ENCODE results near the gene EXOG.

Gene EXOG, protein sequence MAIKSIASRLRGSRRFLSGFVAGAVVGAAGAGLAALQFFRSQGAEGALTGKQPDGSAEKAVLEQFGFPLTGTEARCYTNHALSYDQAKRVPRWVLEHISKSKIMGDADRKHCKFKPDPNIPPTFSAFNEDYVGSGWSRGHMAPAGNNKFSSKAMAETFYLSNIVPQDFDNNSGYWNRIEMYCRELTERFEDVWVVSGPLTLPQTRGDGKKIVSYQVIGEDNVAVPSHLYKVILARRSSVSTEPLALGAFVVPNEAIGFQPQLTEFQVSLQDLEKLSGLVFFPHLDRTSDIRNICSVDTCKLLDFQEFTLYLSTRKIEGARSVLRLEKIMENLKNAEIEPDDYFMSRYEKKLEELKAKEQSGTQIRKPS

DNA sequence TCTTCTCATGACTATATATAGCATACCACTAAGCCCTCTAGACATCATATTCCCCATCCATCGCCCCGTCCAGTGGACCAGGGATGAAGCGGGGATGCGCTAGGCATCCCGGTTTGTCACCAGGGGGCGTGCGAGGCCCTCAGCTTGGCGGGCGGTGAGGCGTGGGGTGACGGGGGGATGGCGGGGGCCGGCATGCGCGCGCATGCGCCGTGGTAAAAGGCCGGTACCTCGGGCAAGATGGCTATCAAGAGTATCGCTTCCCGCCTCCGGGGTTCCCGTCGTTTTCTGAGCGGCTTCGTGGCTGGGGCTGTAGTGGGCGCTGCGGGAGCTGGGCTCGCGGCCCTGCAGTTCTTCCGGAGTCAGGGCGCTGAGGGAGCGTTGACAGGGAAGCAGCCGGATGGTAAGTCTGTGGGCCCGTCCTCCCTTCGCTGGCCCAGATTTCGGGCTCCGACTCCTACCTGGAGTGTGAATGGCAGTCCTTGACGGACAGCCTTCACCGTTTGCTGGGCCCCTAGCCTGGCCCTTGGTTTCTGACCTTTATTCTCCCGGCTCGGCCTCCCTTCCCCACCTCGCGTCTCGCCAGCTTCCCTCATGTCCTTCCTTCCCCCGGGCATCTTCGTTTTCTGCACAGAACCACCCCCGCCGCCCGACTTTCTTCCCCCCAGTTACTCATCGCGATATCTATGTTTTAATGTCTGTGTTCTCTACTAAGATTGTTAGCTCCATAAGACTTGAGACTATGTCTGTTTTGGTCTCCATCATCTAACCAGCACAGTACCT is at the start of gene EXOG:
TSS of gene EXOG (plus strand) at position 210 of the 780 bp plus-strand sequence. CDS start at position 238, 28 bp downstream.
- peak; percentile 90 for DNase-seq (ENCODE audit: low read depth)

- DNase-seq (ENCODE audit: low read depth), result no peak
These were observed 49.3 kb upstream of the EXOG start for GRCh38 chr3:38446812-38447211.

GRCh38 chr3:38450853-38451252 is 45.3 kb upstream of the EXOG start:
- no peak for DNase-seq (ENCODE audit: low read depth)

DNA sequence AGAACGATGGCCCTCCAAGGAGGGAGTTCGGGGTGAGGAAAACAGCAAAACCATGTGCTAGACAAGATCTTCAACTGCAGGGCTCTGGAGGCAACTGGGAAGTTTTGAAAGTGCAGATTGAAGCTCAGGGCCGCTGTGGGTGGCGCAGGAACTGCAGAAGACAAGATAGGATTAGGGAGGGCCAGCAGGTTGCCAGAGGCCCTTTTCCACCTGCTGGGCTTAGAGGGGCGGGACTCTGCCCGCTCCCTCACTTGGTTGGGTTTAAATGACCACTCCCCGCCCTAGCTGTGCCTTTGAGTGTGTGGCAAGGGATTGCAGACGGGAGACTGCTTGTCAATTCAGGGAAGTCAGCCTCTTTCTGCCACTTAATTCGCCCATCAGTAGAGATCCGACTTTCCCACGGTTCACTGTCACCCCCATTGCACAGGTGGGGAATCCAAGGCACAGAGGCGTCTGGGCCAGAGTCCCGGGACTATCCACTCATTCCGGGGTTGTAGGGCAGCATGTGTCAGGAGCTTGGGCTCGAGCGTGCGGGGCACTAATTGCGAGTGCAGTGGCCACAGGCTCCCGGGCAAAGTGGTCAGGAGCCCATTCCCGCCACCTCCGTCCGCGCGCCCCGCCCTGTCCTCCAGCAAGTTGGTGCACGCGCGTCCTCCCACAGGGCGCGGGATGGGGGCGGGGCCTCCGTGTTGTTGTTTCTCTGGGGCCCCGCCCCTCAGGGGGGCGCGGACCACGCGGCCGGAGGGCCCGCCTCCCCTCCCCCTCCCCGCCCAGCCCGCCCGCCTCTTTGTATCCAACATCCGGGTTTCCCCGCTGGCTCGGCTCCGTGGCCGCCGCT is 42.8 kb upstream of the EXOG start, which contains the start of gene ACVR2B:
TSS of gene ACVR2B (plus strand) at position 816 of the 838 bp plus-strand sequence. CDS start 433 bp downstream, outside the sequence.
- DNase-seq (ENCODE audit: low read depth), result peak; percentile 66

DNA sequence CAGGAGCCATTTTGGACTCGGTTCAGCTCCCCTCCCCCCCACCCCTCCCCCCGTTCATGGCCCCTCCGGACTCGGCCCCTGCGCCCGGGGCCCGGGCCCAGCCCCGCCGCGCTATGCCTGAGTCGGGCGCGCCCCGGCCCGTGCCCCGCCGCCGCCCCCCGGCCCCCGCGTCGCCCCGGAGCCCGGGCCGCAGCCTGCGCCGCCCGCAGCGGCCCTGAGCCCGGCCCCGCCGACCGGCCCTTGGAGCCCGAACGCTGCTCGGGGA is 42.3 kb upstream of the EXOG start:
- no peak for DNase-seq (ENCODE audit: low read depth)

DNA sequence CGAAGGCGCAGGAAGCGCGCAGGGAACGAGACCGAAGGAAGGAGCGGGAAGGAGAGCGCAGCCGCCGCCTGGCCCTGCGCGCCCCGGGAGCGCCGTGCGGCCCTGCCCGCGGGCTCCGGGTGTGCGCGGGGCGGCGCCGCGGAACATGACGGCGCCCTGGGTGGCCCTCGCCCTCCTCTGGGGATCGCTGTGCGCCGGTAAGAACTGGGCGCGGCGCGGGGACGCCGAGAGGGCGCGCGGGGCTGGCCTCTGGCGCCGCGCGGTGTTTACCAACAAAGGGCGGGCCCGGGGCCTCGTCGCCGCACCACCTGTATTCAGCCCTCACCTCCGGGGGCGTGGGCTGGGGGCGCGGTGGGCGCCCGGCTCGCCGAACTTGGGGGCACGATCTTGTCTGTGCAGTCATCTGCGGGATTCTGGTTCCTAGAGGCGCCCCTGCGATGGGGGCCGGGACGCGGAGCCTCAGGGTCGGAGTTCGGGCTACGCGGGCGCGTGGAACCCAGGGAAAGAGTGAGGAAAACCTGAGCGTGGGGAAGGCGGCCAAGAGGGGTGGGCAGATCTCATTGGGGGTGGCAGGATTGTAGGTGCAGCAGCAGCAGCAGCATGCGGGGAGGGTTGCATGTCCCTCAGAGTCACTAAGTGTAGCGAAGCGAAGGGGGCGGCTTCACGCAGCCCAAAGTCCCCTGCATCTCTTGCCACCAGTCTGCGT is 41.8 kb upstream of the EXOG start:
- DNase-seq (ENCODE audit: low read depth), result peak; percentile 21

DNA sequence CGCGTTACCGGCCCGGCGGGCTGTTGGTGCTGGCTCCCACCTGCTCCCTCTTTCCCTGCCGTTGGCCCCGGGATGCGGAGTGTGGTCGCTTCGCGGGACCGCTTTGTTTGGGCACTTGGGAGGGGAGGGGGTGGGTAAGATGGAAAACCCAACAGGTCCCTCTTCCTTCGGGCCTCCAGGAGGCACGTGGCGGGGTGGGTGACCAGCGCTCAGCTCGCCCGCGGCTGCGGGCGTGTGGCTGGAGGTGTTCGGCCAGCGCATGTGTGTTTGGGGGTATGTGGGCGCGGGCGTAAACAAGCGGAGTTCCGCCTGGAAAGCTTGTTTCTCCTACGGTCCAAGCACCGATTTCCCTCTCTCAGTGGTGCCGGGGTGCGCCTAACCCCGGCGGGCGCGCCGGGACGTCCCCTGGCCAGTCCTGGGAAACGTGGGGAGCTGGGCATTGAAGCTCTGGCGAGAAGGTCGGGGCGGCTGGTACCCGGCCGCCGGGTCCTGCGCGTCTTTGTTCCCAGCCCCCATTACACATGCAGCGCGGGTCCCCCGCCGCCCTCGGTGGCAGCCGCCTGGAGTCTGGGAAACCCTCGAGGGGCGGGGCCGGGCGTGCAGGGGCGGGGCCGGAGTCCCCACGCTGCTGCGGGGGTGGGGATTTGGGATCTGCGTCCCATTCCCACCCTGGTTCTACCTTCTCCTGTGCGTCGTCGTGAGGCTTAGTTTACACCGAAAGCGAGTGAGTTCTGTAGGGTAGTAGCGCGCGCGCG is 41.1 kb upstream of the EXOG start:
- DNase-seq (ENCODE audit: low read depth), result no peak

DNA sequence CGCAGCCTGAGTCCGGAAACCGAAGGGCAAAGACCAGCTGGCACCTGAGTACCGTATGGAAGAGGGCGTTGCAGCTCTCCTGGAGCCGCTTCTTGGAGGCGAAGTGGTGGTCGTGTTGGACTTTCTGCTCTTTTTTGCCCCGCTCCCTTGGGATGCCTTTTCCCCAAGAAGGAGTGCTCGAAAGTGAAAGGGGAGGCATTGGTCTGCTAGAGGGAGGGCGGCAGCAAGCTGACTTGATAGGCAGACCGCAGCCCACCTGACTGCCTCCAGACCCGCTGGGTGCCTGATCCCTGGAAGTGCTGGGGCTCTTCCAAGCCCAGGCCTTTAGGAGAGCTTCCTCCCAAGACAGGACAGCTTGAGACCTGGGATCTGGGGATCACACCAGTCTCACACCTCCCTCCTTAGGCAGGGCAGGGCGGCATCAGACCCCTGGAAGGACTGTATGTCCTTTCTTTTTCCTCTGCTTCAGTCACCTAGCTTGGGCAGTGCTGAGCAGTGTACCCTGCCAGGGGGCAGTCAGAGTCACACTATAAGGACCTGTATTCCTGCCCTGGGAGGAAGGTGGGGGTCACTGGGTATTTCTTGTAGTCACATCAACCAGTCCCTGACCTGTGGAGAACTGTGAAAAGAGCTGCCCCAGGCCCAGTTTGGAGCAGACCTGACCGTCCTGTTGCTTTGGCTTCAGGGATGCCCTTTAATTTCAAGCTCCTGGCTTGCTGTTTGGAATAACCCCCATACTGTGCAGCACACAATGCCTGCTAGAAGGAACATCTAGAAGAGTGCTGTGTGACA is 40.3 kb upstream of the EXOG start:
- DNase-seq (ENCODE audit: low read depth), result no peak

DNA sequence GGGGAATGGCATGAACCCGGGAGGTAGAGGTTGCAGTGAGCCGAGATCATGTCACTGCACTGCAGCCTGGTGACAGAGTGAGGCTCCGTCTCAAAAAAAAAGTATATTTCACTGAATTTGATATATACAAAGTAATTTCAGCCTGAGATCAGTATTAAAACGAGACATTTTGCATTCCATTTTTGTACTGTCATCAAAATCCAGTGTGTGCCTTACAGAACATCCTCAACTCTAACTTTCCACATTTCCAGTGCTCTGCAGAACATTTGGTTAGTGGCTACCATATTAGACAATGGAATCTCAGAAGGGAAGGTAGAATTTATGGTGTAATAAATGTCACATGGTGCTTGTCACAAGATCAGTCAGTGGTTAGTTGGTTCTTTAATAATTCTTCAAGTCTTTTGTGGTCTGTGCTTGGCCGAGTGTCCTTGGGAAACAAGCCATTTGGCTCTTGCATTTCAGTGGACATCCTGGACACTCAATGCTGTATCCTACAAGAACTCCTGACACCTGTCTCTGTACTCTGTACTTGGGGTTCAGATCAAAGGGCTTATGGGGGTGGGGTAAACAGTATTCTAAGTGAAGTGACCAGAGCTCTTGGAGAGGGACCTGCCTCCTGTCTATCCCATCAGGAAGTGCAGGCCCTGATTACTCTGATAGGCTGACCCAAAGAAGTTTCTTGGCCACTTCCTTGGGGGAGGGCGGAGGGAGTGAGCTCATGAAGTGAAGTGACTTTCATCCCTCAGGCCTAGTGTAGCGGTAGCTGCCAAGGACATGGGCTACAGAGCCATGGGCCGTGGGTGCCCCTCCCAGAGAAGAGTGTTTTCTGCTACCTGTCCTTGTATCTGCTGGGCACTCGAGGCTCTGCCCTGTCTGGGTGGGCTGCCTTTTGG is 38.8 kb upstream of the EXOG start:
- DNase-seq (ENCODE audit: low read depth), result peak; percentile 36

GRCh38 chr3:38458796-38459498 is 37.2 kb upstream of the EXOG start:
- DNase-seq (ENCODE audit: low read depth), result peak; percentile 89

DNA sequence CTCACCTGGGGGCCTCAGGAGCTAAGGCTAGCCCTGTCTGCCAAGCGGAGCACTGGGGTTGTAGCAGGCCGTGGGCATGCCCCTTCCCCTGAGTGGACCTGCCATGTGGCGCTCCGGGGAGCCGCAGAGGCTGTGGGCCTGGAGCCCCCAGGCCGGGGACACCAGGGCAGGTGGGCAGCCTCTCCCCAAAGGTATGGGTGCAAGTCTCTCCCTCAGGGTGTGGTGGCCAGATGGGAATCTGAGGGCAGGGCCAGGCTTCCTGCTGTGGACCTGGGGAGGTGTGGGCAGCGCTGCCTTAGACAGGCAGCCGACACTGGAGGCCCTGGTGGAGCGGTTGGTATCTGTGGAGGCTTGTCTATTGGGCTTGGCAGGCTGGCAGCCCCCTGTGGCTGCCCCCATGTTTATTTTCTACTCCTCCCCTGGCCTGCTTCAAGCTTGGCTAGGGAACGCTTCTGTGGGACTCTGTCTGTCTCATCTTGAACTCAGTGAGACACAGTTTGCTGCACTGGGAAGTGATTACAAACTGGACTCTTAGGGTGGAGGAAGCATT is 36.6 kb upstream of the EXOG start:
- no peak for DNase-seq (ENCODE audit: low read depth)

DNA sequence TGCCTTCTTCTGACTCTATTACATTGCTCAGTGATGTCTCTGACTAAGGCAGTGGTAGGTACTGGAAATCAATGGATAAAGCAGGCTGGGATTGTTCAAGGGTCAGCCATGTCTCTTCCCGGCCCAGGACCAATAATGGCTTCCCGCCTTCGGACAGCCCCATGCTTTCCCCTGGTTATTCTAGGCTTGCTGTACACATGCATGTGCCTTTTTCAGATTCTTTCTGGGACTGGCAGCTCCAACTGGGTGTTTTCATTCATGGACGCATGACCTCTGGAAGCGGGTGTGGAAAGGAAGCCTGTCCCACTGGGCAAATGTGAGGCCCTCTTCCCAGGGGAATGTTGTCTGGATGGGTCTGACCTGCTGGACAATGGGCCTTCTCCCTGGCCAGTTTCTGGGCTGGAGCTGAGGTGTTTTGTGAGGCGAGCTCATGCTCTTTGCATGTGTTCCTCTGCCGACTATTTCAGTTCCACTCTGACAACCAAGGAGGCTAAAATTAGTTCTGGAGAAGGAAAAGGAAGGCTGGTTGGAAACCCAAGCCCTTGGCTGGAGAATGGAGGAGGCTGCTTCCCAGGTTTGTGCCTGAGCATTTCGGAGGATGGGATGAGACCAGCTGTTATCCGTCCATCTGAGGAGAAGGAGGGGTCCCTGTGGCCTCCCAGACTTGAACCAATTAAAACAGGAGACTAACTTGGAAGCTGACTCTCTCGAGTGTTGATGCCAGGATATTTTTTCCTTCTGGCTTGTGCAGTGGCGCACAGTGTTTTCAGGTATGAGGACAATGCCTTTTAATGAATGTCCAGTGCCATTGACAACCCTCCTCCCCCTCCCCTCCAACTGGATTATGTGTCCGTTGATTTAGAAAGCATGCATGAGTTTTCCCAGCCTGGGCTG is 35.5 kb upstream of the EXOG start:
- no peak for DNase-seq (ENCODE audit: low read depth)

DNA sequence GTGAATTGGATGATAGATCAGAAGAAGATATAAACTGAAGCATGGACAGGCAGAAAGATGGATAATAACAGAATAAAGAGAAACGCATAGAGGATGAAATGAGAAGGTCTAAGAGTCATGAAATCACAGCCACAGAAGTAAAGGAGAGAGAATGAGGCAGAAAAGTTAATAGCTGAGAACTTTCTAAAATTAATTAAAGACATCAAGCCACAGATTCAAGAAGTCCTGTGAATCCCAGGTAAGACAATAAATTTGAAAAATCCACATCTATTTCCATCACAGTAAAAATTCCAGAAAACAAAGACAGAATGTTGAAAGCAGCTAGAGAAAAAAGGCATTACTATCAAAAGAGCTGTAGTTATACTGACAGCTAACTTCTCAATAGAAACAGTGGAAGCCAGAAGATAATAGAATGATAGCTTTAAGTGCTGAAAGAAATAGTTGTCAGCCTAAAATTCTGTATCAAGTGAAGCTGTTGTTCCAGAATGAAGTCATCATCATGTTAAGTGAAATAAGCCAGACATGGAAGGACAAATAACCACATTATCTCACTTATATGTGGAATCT is 30.5 kb upstream of the EXOG start:
- DNase-seq (ENCODE audit: low read depth), result no peak

- DNase-seq (ENCODE audit: low read depth), result no peak
These were observed 27.4 kb upstream of the EXOG start for GRCh38 chr3:38468765-38469164.

DNA sequence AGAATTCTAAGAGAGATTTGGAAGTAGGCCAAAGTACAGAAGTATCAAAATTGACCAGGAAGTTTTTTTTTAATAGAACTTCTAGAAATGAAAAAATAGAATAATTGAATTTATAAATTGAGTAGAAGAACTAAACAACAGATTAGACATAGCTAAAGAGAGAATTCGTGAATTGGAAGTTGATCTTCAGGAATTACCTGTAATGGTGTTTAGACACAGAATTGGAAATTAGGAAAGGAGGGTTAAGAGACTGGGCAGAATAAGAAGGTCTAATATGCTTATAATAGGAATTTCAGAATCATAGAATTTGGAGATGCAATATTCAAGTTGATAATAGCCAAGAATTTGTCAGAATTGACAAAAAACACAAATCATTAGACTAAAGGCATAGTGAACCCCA is 26.3 kb upstream of the EXOG start:
- no peak for DNase-seq (ENCODE audit: low read depth)

- no peak for DNase-seq (ENCODE audit: low read depth)
These were observed 24.8 kb upstream of the EXOG start for GRCh38 chr3:38471260-38471857.

DNA sequence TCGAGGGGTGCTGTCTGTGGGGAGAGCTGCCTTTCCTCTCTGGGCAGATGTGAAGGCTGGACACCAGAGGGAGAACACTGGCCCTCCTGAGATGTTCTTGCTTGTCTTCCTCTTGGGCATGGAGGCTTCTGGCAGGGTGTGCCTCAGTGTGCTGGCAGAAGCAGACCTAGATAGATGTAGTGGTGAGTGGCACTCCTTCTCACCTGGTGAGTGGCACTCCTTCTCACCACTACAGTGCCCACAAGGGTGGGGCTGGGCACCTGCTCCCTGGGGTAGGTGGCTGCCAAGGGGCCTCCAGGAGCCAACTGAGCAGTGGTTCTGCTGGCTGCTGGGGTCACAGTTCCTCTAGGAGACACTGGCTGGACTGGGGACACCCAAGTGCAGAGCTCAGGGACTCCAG is 23.8 kb upstream of the EXOG start:
- DNase-seq (ENCODE audit: low read depth), result no peak
